HG03469 (cell line): ENCODE data around the gene ARHGAP20.
"Not testable (repeated sequence)": the region's sequence is repeated elsewhere in the genome, so short reads cannot be mapped to it uniquely, and the experiment has no call there.

ENCODE experiments used
- ATAC-seq: cut with Tn5 transposase; IDR thresholded peaks from one replicate; pipeline ENCODE4 v1.9.1; 2021; ENCODE audit warnings: mild to moderate bottlenecking, moderate library complexity, moderate number of reproducible peaks; ENCODE audit not compliant: unreplicated experiment

Gene ARHGAP20

GRCh38 chr11:110619366-110619765, 92.9 kb downstream of the ARHGAP20 start:
- ATAC-seq, result not testable (repeated sequence)

GRCh38 chr11:110614031-110614430, 98.2 kb downstream of the ARHGAP20 start:
- ATAC-seq, result no peak

- no peak for ATAC-seq
Measured at GRCh38 chr11:110613197-110613918, 98.9 kb downstream of the ARHGAP20 start.

GRCh38 chr11:110606415-110606814, 105.8 kb downstream of the ARHGAP20 start:
- no peak for ATAC-seq

GRCh38 chr11:110601936-110602335, 110.3 kb downstream of the ARHGAP20 start:
- no peak for ATAC-seq

- ATAC-seq, result no peak
Measured at GRCh38 chr11:110600322-110600721, 111.9 kb downstream of the ARHGAP20 start.

GRCh38 chr11:110599207-110599606, 113.0 kb downstream of the ARHGAP20 start:
- ATAC-seq, result no peak

GRCh38 chr11:110598725-110599124, 113.5 kb downstream of the ARHGAP20 start:
- ATAC-seq, result no peak

- no peak for ATAC-seq
Measured at GRCh38 chr11:110587972-110588371, 124.3 kb downstream of the ARHGAP20 start.

GRCh38 chr11:110587129-110587528, 125.1 kb downstream of the ARHGAP20 start:
- ATAC-seq, result no peak

- ATAC-seq, result no peak
Measured at GRCh38 chr11:110584150-110584549, 128.1 kb downstream of the ARHGAP20 start.

- ATAC-seq, result no peak
Measured at GRCh38 chr11:110582728-110583432, 129.4 kb downstream of the ARHGAP20 start.

GRCh38 chr11:110580571-110580970, 131.7 kb downstream of the ARHGAP20 start:
- no peak for ATAC-seq

GRCh38 chr11:110573411-110573810, 138.8 kb downstream of the ARHGAP20 start:
- no peak for ATAC-seq

- no peak for ATAC-seq
Measured at GRCh38 chr11:110571081-110571720, 141.0 kb downstream of the ARHGAP20 start.

- no peak for ATAC-seq
Measured at GRCh38 chr11:110566577-110566976, 145.7 kb downstream of the ARHGAP20 start.

- ATAC-seq, result no peak
Measured at GRCh38 chr11:110565357-110566336, 146.6 kb downstream of the ARHGAP20 start.

- ATAC-seq, result no peak
Measured at GRCh38 chr11:110564676-110565356, 147.4 kb downstream of the ARHGAP20 start.

GRCh38 chr11:110544779-110545178, 167.5 kb downstream of the ARHGAP20 start:
- no peak for ATAC-seq

GRCh38 chr11:110538154-110538553, 174.1 kb downstream of the ARHGAP20 start:
- no peak for ATAC-seq
